Activated naive CD8-positive, alpha-beta T cell treated with anti-CD3 and anti-CD28 coated beads for 36 hours (primary cell): Measurements from ENCODE around the gene TBKBP1. TPM values are rescaled to one million over a fixed set of nuclear protein-coding genes. Genes with fewer than 3 reads are reported as not detected.

Experiments
- DNase-seq: peaks from one replicate; pipeline ENCODE4 v3.0.0; 2021
- H3K27ac Mint-ChIP-seq: one replicate; pipeline ENCODE4 v1.8.0; 2022; ENCODE audit warnings: mild to moderate bottlenecking, moderate library complexity, mixed read lengths
- H3K27me3 Mint-ChIP-seq: one replicate; pipeline ENCODE4 v1.8.0; 2022; ENCODE audit warnings: mild to moderate bottlenecking, mixed read lengths
- H3K36me3 Mint-ChIP-seq: one replicate; pipeline ENCODE4 v1.8.0; 2021; ENCODE audit warnings: mild to moderate bottlenecking, mixed read lengths
- H3K4me1 Mint-ChIP-seq: one replicate; pipeline ENCODE4 v1.8.0; 2021; ENCODE audit warnings: mixed read lengths
- H3K4me3 Mint-ChIP-seq: one replicate; pipeline ENCODE4 v1.8.0; 2022; ENCODE audit warnings: mild to moderate bottlenecking, moderate library complexity, mixed read lengths
- H3K9me3 Mint-ChIP-seq: one replicate; pipeline ENCODE4 v1.8.0; 2022; ENCODE audit warnings: mixed read lengths
- total RNA-seq, 2 experiments: library from RNA; stranded (reverse); gene quantifications; one replicate each; pipeline ENCODE4 v1.2.3, GENCODE V29; 2021

TBKBP1 gene
- total RNA-seq, 2 experiments from 2014 or later, result 11.7 to 11.9 TPM

DNA sequence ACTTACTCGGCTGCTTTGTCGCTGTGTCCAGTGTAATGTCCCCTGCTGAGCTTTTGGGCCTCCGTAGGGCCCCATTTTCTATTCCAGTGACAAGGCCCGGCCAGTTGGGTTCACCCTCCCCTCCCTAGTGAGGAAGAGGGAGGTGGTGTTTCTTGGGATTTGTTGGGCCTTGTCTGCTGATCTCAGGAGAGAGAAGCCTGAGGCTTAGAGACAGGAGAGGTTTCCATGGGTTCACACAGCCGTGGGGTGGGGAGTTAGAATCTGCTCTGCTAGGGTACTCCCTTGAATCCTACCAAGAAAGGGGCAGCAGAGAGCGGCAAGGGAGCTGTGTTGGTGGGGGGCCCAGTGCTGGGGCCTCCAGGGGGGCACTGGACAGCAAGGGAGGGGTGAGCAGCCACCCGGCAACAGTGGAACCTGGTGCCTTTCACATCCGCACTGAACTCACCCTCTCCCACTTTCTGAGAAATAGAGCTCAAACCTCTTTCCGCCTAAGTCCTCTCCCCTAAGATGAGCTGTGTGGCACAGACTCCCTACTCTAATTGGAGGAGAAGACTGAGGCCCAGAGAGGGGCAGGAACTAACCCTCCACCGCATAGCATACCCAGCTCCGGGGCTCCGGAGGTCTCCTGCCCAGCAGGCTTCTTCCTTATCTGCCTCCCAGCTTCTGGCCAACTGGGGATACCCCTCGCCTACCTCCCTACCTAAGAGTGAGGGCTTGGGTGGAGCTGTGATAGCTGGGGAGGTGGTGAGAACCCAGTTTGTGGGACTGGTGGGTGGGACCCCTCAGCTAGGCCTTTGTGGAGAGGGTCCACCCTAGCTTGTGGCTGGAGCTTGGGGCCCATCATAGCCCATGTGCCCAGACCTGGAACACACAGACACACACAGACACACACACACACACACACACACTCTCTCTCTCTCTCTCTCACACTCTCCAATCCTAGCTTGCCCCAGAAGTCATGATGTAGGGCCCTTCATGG, 6.8 kb downstream of the TBKBP1 start:
- peak overlapping the region; percentile 86 for H3K27ac Mint-ChIP-seq
- no peaks in the 10 kb centered on the region for H3K27me3 Mint-ChIP-seq
- H3K36me3 Mint-ChIP-seq, result peaks cover 19% of the 10 kb centered on the region
- peak overlapping the region; percentile 51 for H3K4me3 Mint-ChIP-seq
- H3K4me1 Mint-ChIP-seq, result peaks cover 80% of the 10 kb centered on the region
- H3K9me3 Mint-ChIP-seq, result no peaks in the 10 kb centered on the region
- DNase-seq, result no peak

DNA sequence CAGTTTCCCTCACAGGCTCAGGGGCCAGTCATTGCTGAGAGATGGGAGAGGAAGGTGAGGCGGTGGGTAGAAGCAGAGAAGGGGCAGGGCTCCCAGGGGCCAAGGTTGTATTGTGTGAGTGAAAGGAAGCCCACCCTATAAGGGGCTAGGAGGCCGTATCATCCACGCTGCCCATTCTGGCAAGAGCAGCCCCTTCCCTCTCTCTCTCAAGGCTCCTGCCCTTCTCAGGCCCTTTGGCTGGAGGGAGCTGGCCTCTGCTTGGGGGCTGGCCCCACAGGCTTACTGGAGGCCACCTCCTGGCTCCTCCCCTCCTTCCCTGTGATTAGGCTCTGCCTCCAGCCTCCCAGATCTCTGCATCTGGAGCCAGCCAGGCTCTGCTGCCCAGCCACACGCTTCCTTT, 7.6 kb downstream of the TBKBP1 start:
- Mint-ChIP-seq H3K4me3 (peak overlapping the region; percentile 51), H3K9me3 (no peaks in the 10 kb centered on the region), H3K27me3 (no peaks in the 10 kb centered on the region), H3K27ac (peak overlapping the region; percentile 86), H3K4me1 (peaks cover 82% of the 10 kb centered on the region), H3K36me3 (peaks cover 19% of the 10 kb centered on the region)
- DNase-seq, result no peak

DNA sequence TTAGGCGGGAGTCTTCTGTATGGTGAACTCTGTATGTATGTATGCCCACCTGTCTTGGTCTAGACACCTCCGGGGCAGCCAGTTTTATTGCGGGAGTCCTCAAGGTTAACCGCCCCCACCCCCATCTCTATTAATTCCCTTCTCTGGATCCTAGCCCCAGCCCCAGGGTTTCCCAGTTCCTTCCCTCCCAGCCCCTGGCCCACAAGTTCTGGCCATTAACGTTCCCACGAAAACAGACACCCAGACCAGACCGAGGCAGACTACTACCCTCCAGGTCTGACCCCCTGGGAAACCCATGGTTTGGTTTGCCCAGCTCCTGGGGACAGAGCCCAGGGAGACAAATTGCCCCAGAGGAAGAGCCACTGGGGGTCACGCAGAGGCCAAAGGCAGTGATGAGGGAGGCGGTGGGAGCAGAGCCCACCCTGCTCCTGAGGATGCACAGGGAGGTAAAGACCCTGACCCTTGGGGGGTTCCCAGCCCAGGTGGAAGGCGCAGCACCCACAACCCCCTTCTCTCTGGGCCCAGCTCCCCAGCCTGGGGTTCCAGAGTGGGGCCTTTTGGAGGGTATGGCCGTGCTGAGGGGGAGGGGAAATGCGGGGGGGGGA, 8.5 kb downstream of the TBKBP1 start:
- Mint-ChIP-seq H3K27ac (peak overlapping the region; percentile 86), H3K4me3 (peak overlapping the region; percentile 51), H3K4me1 (peaks cover 85% of the 10 kb centered on the region), H3K27me3 (no peaks in the 10 kb centered on the region), H3K9me3 (no peaks in the 10 kb centered on the region), H3K36me3 (peaks cover 16% of the 10 kb centered on the region)
- no peak for DNase-seq

DNA sequence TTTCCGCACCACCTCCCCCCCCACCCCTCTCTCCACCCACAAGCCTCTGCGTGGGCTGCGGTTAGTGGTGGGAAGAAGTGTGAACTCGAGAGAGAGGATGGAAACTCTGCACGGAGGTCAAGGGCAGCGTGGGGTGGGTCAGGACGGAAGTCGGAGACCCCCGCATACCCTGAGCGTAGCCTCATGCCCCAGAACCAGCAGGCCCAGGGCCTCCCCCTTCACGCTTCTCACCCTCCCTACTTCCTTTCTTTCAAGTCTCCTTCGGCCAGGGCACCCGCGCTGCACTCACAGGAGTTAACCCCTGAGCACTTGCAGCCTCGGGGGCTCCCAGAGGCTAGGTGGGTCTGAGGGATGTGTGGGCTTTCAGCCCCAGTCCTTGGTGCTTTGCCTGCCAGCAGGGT, 9.2 kb downstream of the TBKBP1 start:
- no peaks in the 10 kb centered on the region for H3K9me3 Mint-ChIP-seq
- no peaks in the 10 kb centered on the region for H3K27me3 Mint-ChIP-seq
- H3K4me1 Mint-ChIP-seq, result peaks cover 83% of the 10 kb centered on the region
- peak overlapping the region; percentile 97 for H3K27ac Mint-ChIP-seq
- DNase-seq, result peak; percentile 70
- H3K4me3 Mint-ChIP-seq, result peak overlapping the region; percentile 76
- peaks cover 16% of the 10 kb centered on the region for H3K36me3 Mint-ChIP-seq

DNA sequence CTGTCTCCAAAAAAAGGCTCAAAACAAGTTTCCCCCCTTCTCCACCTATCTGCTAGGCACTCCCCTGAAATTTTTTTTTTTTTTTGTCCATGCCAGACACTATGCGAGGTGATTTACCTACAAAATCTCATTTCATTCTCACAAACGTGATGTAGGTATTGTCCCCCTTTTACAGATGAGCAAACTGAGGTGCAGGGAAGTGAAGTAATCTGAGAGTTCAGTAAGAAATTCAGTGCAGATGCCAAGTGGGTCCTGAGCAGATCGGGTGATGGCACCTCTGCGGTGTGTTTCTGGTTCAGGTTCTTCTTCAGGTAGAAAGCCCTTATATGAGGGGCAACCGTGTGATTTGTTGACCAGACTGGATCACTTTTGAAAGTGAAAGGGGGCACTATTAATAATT, 9.7 kb downstream of the TBKBP1 start:
- no peaks in the 10 kb centered on the region for H3K27me3 Mint-ChIP-seq
- no peaks in the 10 kb centered on the region for H3K9me3 Mint-ChIP-seq
- H3K36me3 Mint-ChIP-seq, result peaks cover 15% of the 10 kb centered on the region
- DNase-seq, result no peak
- peak overlapping the region; percentile 76 for H3K4me3 Mint-ChIP-seq
- H3K4me1 Mint-ChIP-seq, result peaks cover 78% of the 10 kb centered on the region
- H3K27ac Mint-ChIP-seq, result peak overlapping the region; percentile 97

DNA sequence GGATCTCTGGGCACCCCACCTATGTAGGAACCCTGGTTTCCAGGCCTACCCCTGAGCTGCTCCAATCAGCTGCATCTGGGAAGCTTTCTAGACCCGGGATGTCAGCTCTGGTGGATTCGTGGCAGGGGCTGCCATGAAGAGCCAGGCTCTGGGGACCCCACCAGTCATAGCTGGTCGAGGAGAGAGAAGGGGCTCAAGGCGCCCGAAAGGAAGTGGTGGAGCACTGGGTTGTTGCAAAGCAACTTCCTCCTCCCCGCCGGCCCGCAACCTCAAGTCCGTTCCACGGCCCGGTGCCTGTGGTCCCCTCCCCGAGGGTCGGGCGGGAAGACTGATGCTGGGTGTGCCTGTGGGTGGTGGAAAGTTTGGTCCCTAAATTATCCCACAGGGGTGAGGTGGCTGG, 10.2 kb downstream of the TBKBP1 start:
- no peak for DNase-seq
- Mint-ChIP-seq H3K4me3 (peak overlapping the region; percentile 76), H3K36me3 (peaks cover 14% of the 10 kb centered on the region), H3K4me1 (peaks cover 74% of the 10 kb centered on the region), H3K27me3 (no peaks in the 10 kb centered on the region), H3K27ac (peak overlapping the region; percentile 97), H3K9me3 (no peaks in the 10 kb centered on the region)

DNA sequence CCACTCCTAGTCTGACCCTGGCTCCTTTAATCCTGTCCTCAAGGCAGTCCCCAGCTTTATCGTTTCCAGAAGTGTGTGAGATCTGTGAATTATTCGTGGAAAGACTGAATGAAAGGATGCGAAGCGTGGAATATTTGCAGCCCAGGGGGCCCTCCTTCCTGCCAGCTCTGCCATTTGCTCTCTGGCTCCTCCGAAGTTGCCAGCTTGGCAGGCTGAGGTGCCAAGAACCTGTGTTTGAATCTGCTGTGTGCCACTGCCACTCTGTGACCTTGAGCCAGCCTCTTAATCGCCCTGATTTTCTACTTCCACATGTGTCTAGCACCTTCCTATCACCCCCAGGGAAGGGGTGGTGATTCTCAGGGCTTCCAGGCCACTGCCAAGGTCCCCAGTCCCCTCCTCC, 10.8 kb downstream of the TBKBP1 start:
- Mint-ChIP-seq H3K4me1 (peaks cover 71% of the 10 kb centered on the region), H3K27ac (peak overlapping the region; percentile 97), H3K9me3 (no peaks in the 10 kb centered on the region), H3K4me3 (peak overlapping the region; percentile 76), H3K36me3 (peaks cover 14% of the 10 kb centered on the region), H3K27me3 (no peaks in the 10 kb centered on the region)
- no peak for DNase-seq

DNA sequence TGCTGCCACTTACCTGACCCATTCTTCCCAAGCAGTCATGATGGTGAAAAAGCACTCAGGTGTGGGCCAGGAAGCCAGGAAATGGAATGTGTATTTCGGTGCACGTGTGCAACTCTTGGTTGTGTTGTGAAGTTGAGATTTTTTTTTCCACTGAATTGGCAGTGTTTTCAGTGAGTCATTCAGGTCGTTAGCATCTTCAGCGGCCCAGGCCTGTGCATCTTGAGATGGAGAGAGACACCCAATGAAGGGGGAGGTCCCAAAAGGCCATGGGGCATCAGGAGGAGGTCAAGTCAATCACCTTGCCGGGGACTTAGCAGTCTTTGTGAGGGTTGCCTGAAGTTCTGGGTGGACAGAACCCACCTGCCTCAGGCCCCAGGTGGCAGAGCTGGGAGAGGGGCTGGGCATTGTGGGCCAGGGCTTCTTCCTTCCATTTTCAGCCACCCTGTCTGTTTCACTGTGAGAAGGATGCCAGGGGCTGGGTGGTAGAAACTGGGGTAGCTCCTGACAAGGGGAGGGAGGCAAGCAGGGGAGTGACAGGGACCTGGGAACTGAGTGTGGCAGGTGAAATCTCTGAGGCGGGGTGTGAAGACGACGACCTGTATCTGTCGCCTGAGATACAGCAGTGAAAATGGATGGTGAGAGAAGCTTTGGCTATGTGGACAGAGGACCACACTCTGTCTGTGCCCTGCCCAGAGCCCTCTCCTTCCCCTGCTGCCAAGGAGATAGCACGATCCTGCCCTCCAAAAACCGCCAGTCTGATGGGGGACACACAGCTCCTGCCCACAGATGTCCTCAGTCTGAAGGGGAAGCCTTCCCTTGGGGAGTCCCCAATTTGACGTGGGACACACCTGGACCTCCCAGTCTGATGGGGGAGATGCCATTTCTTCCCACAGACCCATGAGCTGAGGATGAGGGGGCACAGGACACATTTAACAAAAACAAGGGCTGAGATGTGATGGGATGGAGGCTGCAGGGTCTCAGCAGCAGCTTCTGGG, 11.9 kb downstream of the TBKBP1 start:
- H3K27me3 Mint-ChIP-seq, result no peaks in the 10 kb centered on the region
- DNase-seq, result peak; percentile 71
- peaks cover 74% of the 10 kb centered on the region for H3K4me1 Mint-ChIP-seq
- peaks cover 17% of the 10 kb centered on the region for H3K36me3 Mint-ChIP-seq
- H3K27ac Mint-ChIP-seq, result peak overlapping the region; percentile 97
- H3K9me3 Mint-ChIP-seq, result no peaks in the 10 kb centered on the region
- peak overlapping the region; percentile 76 for H3K4me3 Mint-ChIP-seq

DNA sequence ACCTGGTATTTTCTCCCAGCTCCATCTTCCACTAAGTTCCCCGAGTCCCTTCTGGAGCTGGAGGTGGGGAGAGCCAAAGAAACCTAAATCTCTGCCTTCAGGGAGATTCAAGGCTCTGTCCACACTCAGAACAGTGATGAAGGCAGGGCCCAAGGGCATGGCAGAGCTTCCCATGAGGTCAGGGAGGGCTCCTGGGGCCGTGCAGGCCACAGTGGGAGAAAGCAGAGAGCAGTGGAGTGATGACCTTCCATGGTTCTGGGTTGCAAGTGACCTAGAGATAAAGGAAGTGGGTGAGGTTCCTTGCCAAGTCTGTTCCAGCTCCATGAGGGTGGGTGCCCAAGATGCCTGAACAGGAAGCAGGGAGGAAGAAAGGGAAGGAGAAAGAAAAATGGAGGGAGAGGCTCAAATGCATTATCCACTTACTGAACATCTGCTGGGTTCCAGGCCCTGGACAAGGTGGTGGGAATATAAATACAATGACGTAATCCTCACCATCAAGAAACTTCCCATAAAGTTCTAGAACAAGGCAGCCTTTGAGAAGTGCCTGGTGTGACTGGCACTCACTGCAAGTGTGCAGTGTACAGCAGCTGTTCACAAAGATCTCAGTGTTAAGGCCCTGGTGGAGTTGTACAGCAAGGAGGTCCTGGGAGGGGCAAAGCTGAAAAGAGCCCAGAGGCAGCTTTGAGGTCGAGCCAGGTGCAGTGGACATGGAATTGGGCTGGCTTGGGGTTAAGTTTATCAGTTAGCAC, 13.3 kb downstream of the TBKBP1 start:
- no peaks in the 10 kb centered on the region for H3K27me3 Mint-ChIP-seq
- H3K36me3 Mint-ChIP-seq, result peaks cover 24% of the 10 kb centered on the region
- no peak for DNase-seq
- H3K4me1 Mint-ChIP-seq, result peaks cover 73% of the 10 kb centered on the region
- H3K27ac Mint-ChIP-seq, result peak overlapping the region; percentile 97
- no peak overlapping the region for H3K4me3 Mint-ChIP-seq
- H3K9me3 Mint-ChIP-seq, result no peaks in the 10 kb centered on the region

DNA sequence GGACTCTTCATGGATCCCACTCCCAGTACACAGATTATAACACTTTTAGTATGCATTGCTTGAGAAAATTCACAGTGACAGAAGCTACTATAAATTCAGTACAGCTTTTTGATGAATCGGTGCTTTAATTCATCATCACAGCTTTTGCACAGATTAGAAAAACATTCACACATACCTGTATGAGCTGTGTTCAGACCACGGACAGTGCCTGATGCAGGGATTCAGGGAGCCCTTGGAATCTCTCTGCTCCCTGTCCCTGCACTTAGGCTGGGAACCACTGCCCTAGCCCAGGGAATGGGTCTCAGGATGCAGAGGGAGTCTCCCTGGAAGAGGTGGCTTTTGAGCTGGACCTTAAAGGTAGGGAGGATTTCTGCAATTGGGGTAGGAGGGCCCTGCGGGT, 13.9 kb downstream of the TBKBP1 start:
- Mint-ChIP-seq H3K4me3 (no peak overlapping the region), H3K27ac (no peak overlapping the region), H3K36me3 (peaks cover 24% of the 10 kb centered on the region), H3K4me1 (peaks cover 75% of the 10 kb centered on the region), H3K9me3 (no peaks in the 10 kb centered on the region), H3K27me3 (no peaks in the 10 kb centered on the region)
- no peak for DNase-seq

DNA sequence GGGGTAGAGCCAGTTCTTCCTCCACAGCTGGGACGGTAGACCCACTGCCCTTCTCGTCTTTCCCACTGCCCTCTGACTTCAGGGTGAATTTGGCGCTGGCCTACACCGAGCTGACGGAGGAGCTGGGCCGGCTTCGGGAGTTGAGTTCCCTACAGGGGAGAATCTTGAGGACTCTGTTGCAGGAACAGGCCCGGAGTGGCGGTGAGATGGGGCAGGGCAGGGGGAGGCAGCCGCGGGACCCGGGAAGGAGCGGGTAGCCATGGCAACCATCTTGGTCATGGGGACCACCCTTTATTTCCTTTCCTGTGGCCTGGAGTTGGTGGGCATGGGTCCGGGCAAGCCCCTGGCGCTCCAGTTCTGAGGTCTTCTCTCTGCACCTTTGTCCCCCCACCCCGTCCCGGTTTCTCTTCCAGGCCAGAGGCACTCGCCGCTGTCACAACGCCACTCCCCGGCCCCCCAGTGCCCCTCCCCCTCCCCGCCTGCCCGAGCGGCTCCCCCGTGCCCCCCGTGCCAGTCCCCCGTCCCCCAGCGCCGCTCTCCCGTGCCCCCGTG, 14.4 kb downstream of the TBKBP1 start:
- no peak for DNase-seq
- peaks cover 73% of the 10 kb centered on the region for H3K4me1 Mint-ChIP-seq
- no peak overlapping the region for H3K4me3 Mint-ChIP-seq
- H3K36me3 Mint-ChIP-seq, result peaks cover 24% of the 10 kb centered on the region
- no peaks in the 10 kb centered on the region for H3K9me3 Mint-ChIP-seq
- H3K27ac Mint-ChIP-seq, result no peak overlapping the region
- no peaks in the 10 kb centered on the region for H3K27me3 Mint-ChIP-seq

DNA sequence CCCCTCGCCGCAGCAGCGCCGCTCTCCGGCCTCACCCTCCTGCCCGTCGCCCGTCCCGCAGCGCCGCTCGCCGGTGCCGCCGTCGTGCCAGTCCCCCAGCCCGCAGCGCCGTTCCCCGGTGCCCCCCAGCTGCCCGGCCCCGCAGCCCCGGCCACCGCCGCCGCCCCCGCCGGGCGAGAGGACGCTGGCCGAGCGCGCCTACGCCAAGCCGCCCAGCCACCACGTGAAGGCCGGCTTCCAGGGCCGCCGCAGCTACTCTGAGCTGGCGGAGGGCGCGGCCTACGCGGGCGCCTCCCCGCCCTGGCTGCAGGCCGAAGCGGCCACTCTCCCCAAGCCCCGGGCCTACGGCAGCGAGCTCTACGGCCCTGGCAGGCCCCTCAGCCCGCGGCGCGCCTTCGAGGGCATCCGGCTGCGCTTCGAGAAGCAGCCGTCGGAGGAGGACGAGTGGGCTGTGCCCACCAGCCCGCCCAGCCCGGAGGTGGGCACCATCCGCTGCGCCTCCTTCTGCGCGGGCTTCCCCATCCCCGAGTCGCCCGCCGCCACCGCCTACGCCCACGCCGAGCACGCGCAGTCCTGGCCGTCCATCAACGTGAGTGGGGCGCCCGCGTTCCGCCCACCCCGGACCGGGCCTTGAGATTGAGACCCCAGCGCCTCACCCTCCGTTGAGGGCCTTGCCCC, 15.0 kb downstream of the TBKBP1 start:
- Mint-ChIP-seq H3K9me3 (no peaks in the 10 kb centered on the region), H3K27ac (no peak overlapping the region), H3K27me3 (no peaks in the 10 kb centered on the region), H3K4me1 (peaks cover 68% of the 10 kb centered on the region), H3K4me3 (no peak overlapping the region), H3K36me3 (peaks cover 20% of the 10 kb centered on the region)
- no peak for DNase-seq

DNA sequence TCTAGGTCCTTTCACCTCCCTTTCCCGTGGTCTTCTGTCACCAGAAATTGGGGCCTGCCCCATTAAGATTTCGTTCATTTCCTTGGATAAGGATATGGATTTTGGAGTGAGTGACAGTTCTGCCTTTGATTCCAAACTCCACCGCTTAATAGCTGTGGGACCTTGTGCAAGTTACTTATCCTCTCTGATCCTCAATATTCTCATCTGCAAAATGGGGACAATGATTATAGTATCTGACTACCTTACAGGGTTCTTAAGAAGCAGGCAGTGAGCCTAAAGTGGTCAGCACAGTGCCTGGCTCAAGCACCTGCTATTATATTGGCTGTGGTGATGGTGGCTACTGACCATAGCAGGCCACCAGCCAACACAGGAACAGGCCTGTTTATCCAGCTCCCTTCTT, 15.6 kb downstream of the TBKBP1 start:
- Mint-ChIP-seq H3K4me1 (peaks cover 66% of the 10 kb centered on the region), H3K36me3 (peaks cover 16% of the 10 kb centered on the region), H3K27ac (peak overlapping the region; percentile 8), H3K4me3 (no peak overlapping the region), H3K9me3 (no peaks in the 10 kb centered on the region), H3K27me3 (no peaks in the 10 kb centered on the region)
- DNase-seq, result no peak
